ENCODE measurements around the gene POP7. TPM values are rescaled to one million over a fixed set of nuclear protein-coding genes. Genes with fewer than 3 reads are reported as not detected.

Gene POP7
- total and polyA plus RNA-seq, 2 of the 4 experiments (the other 2 are of a cell fraction), result 14.9 to 38.0 TPM

GRCh38 chr7:100683659-100684533 lies 22.0 kb upstream of the POP7 start:
- DNase-seq (no peak), ATAC-seq (ENCODE audit: low read depth) (no peak)
- WGBS, 2 experiments (ENCODE audit: extremely low coverage in 2 of 2, insufficient read length in 1 of 2), result 99% methylated on average over 16 of the region's 37 CpGs; no CpG with 5 or more reads in 1 of the 2 experiments
- Histone ChIP-seq H4K20me1 (ENCODE audit: insufficient read depth, low read length) (peaks cover 46% of the 10 kb centered on the region), H3K18ac (ENCODE audit: low read depth, low read length) (no peak overlapping the region), H2AFZ (replicated peaks; ENCODE audit: low read length, poor library complexity) (no peak overlapping the region), H4K91ac (ENCODE audit: insufficient read depth, low read depth, low read length) (no peak overlapping the region), H3K27ac (ENCODE audit: insufficient read depth, low read length) (no peak overlapping the region), H3K9ac (ENCODE audit: low read depth, low read length) (no peak overlapping the region), H3K9me1 (ENCODE audit: insufficient read depth, low read length) (no peaks in the 10 kb centered on the region), H4K8ac (ENCODE audit: low read depth in 2 of 2, low read length in 2 of 2) (no peak overlapping the region), H3K4ac (ENCODE audit: low read depth, low read length) (no peak overlapping the region), H2BK5ac (ENCODE audit: low read depth, low read length, poor library complexity, severe bottlenecking) (no peak overlapping the region), H2AK5ac (ENCODE audit: low read depth, low read length) (no peak overlapping the region), H2BK20ac (ENCODE audit: low read depth, low read length) (no peak overlapping the region), H3K79me1 (ENCODE audit: low read depth in 1 of 2, low read length in 2 of 2) (peaks cover 10 to 37% of the 10 kb centered on the region in 2 experiments), H2AK9ac (replicated peaks; ENCODE audit: low read depth, low read length, poor library complexity) (no peak overlapping the region), H4K5ac (ENCODE audit: low read depth, low read length) (no peak overlapping the region), H3K9me3 (ENCODE audit: control insufficient read depth, insufficient read depth, low read length) (no peaks in the 10 kb centered on the region), H2BK120ac (ENCODE audit: low read depth, low read length) (no peak overlapping the region), H3K4me1 (ENCODE audit: control insufficient read depth, insufficient read depth, low read length) (peaks cover 11% of the 10 kb centered on the region), H3K36me3 (ENCODE audit: control insufficient read depth, insufficient read depth, low read length) (peaks cover 85% of the 10 kb centered on the region), H3K27me3 (ENCODE audit: control insufficient read depth, insufficient read depth, low read length) (no peaks in the 10 kb centered on the region), H3K4me2 (ENCODE audit: low read depth, low read length) (no peak overlapping the region), H2BK15ac (ENCODE audit: low read depth, low read length) (no peak overlapping the region), H3K56ac (ENCODE audit: extremely low read depth, insufficient read depth, low read length) (no peak overlapping the region), H3K23ac (ENCODE audit: low read depth, low read length) (no peak overlapping the region), H3K14ac (replicated peaks; ENCODE audit: low read depth, low read length) (no peak overlapping the region), H3K4me3 (ENCODE audit: insufficient read depth, low read depth, low read length) (no peak overlapping the region)
- POLR2A ChIA-PET (ENCODE audit: unreplicated experiment), result no interaction called here
- no TSS peak for BruUV-seq (replicated peaks)
- dilution Hi-C loops (cut with HindIII; ENCODE audit: low sequenced_read_pairs, unreplicated experiment), result no loop called here
- intact Hi-C loops (cut with micrococcal nuclease), result no loop called here
- no peak for TF ChIP-seq POLR2A (IDR thresholded peaks at IDR 0.05; ENCODE audit: low read depth, low read length)
- no peak for TF ChIP-seq RCOR1 (IDR thresholded peaks at IDR 0.05; ENCODE audit: insufficient replicate concordance, low read length)
- TF ChIP-seq SMC3 (IDR thresholded peaks at IDR 0.05; ENCODE audit: low read depth, low read length), result no peak
- no peak for TF ChIP-seq MXI1 (IDR thresholded peaks at IDR 0.05; ENCODE audit: borderline replicate concordance, low read depth, low read length)
- no peak for TF ChIP-seq CEBPB (IDR thresholded peaks at IDR 0.05; ENCODE audit: low read depth, low read length)
- TF ChIP-seq MAFK (IDR thresholded peaks at IDR 0.05; ENCODE audit: low read depth, low read length), result no peak
- no peak for TF ChIP-seq USF2 (IDR thresholded peaks at IDR 0.05; ENCODE audit: low read depth, low read length)
- in situ Hi-C loops (cut with MboI; ENCODE audit: low sequenced_read_pairs), result no loop called here
- CTCF ChIA-PET, result interaction anchor here (0.8 kb wide), 1 partner anchor 8 kb away, joined by 3 read pairs; no protein-coding TSS in a partner anchor

Data from IMR-90 (cell line).